HG03575 (cell line): ENCODE measurements around the gene PTPN1.

Experiments used
- ATAC-seq: cut with Tn5 transposase; IDR thresholded peaks from one replicate; pipeline ENCODE4 v1.9.1; 2021; ENCODE audit not compliant: unreplicated experiment, insufficient number of reproducible peaks, low FRiP score; ENCODE audit errors: extremely low read depth

Gene PTPN1

GRCh38 chr20:50546729-50547314 is 36.6 kb downstream of the PTPN1 start:
- ATAC-seq: no peak

DNA sequence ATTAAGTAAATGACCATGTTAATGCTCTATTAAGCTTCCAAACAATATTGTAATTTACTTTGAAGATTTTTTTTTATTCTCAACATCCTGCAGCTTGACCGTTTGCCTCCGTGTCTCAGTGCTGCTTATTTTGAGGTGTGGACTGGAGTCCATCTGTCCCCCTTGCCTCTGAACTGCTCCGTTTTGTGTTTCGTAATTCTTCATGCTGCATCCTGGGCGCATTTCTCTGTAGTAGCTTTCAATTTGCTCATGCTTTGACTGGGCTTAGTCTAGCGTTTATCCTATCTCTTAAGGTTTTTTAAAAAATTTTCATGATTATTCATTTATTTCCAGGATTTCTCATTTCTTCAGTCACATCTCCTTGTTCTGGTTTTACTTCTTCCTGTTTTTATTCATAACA is 37.8 kb downstream of the PTPN1 start:
- no peak for ATAC-seq

DNA sequence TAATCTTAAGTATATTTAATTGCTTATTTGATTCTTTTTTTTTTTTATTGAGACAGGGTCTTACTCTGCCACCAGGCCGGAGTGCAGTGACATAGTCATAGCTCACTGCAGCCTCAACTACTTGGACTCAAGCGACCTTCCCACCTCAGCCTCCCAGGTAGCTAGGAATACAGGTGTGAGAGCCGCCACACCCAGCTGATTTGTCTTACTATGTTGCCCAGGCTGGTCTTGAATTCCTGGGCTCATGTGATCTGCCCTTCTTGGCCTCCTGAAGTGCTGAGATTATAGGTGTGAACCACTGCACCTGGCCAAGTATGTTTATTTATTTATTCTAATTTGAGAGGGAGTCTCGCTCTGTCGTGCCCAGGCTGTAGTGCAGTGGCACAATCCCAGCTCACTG is 38.2 kb downstream of the PTPN1 start:
- ATAC-seq: no peak

DNA sequence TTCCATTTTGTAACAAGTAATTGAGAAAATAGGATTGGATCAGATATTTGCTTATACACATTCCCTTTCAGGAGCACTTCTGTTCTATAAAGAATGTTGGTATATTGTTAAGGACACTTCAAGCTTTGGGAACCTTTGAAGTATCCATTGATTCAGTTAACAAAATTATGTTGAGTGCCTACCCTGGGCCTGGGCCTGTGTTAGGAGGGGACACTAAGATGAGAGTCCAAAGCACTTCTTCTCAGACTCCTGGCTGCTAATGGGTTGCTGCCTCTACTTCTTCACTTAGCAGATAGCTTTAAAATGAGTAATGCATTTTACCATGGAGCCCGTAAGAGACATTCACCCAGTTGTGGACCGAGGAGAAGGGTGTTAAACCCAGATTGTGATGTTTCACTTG is 40.3 kb downstream of the PTPN1 start:
- no peak for ATAC-seq

GRCh38 chr20:50551288-50551687 is 41.1 kb downstream of the PTPN1 start:
- no peak for ATAC-seq

- ATAC-seq: no peak
Observed at GRCh38 chr20:50552979-50553378, 42.8 kb downstream of the PTPN1 start.

DNA sequence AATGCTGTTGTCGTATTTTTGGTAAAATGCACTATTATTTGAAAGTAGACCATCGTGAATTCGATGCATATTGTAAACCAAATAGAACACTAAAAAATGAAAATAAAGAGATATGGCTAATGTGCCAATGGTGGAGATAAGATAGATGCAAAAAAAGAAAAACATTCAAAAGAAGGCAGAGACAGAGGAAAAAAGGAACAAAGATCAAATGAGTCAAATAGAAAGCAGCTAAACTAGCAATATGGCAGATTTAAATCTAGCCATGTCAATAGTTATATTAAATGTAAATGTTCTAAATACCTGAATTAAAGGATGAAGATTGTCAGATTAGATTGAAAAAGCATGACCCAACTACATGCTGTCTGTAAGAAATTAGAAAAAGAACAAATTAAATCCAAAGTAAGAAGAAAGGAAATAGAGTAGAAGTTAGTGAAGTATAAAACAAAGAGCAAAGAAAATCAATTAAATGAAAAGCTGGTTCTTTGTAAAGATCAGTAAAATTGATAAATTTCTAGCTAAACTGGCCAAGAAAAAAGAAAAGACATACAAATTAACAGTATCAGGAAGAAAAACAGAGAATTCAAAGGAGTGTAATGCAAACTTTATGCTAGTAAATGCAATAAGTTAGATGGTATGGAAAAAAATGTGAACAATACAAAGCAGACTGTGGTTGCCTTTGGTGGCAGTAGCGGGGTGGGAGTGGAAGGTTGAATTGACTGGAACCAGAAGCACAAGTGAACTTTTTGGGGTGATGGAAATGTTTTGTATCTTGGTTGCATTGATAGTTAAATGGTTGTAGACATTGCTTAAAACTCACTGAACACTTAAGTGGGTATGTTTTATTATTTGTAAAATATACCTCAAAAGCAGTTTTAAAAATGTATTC is 44.8 kb downstream of the PTPN1 start:
- ATAC-seq: no peak

GRCh38 chr20:50555662-50556061 is 45.5 kb downstream of the PTPN1 start:
- no peak for ATAC-seq

DNA sequence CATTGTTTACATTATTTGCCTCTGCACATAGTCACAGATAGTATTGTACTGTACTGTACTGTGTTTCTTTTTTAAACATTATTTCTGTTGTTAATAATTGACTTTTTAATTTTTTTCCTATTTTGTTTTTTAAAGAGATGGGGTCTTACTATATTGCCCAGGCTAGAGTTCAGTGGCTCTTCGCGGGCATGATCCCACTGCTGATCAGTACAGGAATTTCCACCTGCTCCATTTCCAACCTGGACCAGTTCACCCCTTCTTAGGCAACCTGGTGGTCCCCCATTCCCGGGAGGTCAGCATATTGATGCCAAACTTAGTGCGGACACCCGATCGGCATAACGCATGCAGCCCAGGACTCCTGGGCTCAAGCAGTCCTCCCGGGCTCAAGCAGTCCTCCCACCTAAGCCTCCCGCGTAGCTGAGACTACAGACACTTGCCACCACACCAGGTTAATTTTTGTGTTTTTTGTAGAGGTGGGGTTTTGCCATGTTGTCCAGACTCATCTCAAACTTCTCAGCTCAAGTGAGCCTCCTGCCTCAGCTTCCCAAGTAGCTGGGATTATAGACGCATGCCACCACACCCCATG is 47.5 kb downstream of the PTPN1 start:
- no peak for ATAC-seq

DNA sequence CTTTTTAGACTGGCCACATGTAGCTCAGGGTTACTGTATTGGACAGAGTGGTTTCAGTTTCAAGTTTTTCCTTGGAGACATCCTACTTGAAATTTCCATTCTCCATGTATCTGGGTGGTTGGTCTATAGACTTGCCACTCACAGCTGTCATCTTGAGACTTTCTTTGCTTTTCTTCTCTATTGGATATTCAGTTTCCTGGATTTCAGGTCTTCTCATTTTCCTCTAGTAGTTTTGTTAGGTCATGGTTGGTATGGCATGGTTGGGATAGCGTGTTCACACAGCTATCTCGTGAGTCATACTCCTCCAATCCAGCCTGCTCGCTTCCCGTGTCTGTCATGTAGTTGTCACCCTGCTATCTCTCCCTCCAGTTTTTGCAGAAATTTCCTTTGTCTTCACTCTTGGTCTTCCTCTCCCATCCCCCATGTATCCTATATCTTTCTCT is 48.3 kb downstream of the PTPN1 start:
- no peak for ATAC-seq

DNA sequence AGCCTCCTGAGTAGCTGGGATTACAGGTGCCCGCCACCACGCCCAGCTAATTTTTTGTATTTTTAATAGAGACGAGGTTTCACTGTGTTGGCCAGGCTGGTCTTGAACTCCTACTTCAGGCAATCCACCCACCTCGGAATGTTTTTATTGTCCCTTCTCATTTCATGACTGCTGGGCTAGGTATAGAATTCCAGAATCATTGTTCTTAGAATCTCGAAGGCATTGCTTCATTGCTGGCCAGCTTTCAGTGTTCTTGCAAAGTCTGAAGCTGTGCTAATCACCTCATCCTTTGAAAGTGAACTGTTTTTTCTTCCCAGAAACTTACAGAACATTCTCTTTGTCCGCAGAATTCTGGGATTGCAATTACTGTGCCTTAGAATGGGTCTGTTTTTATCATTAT is 49.0 kb downstream of the PTPN1 start:
- no peak for ATAC-seq

GRCh38 chr20:50559856-50560638 is 49.9 kb downstream of the PTPN1 start:
- no peak for ATAC-seq

- no peak for ATAC-seq
Observed at GRCh38 chr20:50560867-50561266, 50.7 kb downstream of the PTPN1 start.

GRCh38 chr20:50561379-50562078 is 51.3 kb downstream of the PTPN1 start:
- ATAC-seq: no peak

- ATAC-seq: no peak
Observed at GRCh38 chr20:50562262-50562701, 52.1 kb downstream of the PTPN1 start.

DNA sequence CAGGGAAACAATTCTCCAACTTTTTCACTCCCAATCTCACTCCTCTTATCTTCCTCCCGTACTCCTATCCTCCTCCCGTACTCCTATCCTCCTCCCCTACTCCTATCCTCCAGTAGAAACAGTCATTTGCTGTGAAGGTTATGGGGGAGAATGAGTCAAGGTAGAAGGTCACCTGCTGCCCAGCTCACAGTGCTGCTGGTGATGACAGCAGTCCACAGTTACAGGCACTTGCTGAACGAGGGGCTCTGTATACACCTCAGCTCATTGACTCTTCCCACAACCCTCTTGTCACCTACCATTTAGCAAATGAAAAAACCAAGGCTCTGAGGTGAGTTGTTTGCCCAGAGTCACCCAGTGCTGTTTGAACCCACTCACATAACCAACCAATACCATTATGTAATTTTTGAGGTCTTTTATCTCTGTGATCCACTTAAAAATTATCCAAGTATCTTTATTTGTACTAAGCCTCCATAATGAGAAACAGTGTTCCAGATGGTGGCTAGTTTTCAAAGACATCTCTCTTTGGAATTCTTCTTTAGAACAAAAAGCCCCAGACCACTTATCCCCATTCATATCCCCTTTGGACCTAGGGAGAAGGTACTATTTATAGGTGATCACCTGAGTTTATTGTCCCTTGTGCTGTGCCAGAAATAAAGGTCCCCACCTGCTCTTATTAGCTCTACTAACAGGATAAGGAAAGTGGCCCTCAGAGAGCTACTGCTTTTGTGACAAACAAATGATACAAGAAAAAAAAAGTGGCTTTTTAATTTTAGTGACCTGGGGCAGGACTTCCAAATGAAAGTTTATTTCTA is 53.2 kb downstream of the PTPN1 start:
- no peak for ATAC-seq

GRCh38 chr20:50565383-50565782 is 55.2 kb downstream of the PTPN1 start:
- ATAC-seq: no peak

DNA sequence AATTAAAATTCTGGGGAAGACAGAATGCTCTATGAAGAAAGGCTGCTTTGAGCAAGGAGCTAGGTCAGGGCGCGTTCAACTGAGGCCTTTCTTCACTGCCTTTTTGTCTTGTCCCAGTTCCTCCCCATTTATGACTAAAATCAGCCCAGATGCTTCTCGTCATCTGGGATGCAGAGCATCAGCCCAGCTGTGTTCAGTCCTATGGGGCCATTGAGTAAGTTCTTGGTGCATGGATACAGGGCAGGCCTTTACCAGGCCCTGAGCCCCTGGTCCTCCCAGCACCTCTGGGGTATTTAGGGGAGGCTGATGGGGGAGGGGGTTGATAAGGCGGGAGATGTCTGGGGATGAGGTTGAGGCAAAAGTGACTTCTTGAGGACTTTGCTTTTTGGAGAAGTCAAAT is 55.7 kb downstream of the PTPN1 start:
- no peak for ATAC-seq
